Urinary bladder (tissue), 4 donors: ENCODE data around the gene PTPN1. TPM values are rescaled to one million over a fixed set of nuclear protein-coding genes. Genes with fewer than 3 reads are reported as not detected.

Experiments
- DNase-seq: peaks from one replicate; pipeline ENCODE4 v3.0.0-alpha.2; 2015; ENCODE audit errors: extremely low spot score
- H3K27ac ChIP-seq: one replicate; pipeline ENCODE4 v1.5.1; 2013; ENCODE audit warnings: low read depth, mild to moderate bottlenecking, moderate library complexity
- H3K36me3 ChIP-seq: one replicate; pipeline ENCODE4 v1.6.1; 2013; ENCODE audit warnings: mild to moderate bottlenecking, moderate library complexity; ENCODE audit not compliant: insufficient read depth
- H3K4me1 ChIP-seq: one replicate; pipeline ENCODE4 v1.6.1; 2013; ENCODE audit warnings: mild to moderate bottlenecking, moderate library complexity; ENCODE audit not compliant: insufficient read depth
- H3K4me3 ChIP-seq: one replicate; pipeline ENCODE4 v1.5.1; 2013; ENCODE audit warnings: low read depth, low read length
- WGBS: extraction: QIAGEN DNeasy Blood & Tissue Kit; methylation state at CpG from one replicate; pipeline ENCODE4 v1.1.7; 2013; 5-methylcytosine and 5-hydroxymethylcytosine counted together
- polyA plus RNA-seq: library from polyadenylated mRNA; stranded (reverse); fragments of 200-250 nt; gene quantifications from one replicate; pipeline ENCODE4 v1.2.3, GENCODE V29; 2013
- total RNA-seq: library from RNA; depleted of rRNA; stranded (reverse); fragments of >200 nt; gene quantifications from one replicate; pipeline ENCODE4 v1.2.3, GENCODE V29; 2014
- donor health status: healthy with polysubstance abuse.
- donor health status: healthy.

PTPN1 gene
- total and polyA plus RNA-seq, 2 donors: 15.0 to 26.4 TPM

- 83% methylated on average over 12 of the region's 12 CpGs for WGBS
- no peak overlapping the region for H3K27ac ChIP-seq
- H3K36me3 ChIP-seq: no peaks in the 10 kb centered on the region
- no peak overlapping the region for H3K4me3 ChIP-seq
- no peaks in the 10 kb centered on the region for H3K4me1 ChIP-seq
- no peak for DNase-seq
Measured at GRCh38 chr20:50600281-50600895, 90.2 kb downstream of the PTPN1 start.

GRCh38 chr20:50601511-50602431 lies 91.6 kb downstream of the PTPN1 start:
- H3K27ac ChIP-seq: no peak overlapping the region
- no peak overlapping the region for H3K4me3 ChIP-seq
- H3K36me3 ChIP-seq: no peaks in the 10 kb centered on the region
- H3K4me1 ChIP-seq: no peaks in the 10 kb centered on the region
- WGBS: 90% methylated on average over 33 of the region's 33 CpGs
- DNase-seq: no peak

GRCh38 chr20:50602432-50603088 lies 92.4 kb downstream of the PTPN1 start:
- Histone ChIP-seq H3K4me1 (no peaks in the 10 kb centered on the region), H3K27ac (no peak overlapping the region), H3K4me3 (no peak overlapping the region), H3K36me3 (no peaks in the 10 kb centered on the region)
- no peak for DNase-seq
- WGBS: 95% methylated on average over 15 of the region's 15 CpGs

GRCh38 chr20:50604451-50604850 lies 94.3 kb downstream of the PTPN1 start:
- Histone ChIP-seq H3K4me3 (no peak overlapping the region), H3K27ac (no peak overlapping the region), H3K36me3 (no peaks in the 10 kb centered on the region), H3K4me1 (no peaks in the 10 kb centered on the region)
- WGBS: 94% methylated on average over 12 of the region's 12 CpGs
- no peak for DNase-seq

GRCh38 chr20:50605136-50605535 lies 95.0 kb downstream of the PTPN1 start:
- Histone ChIP-seq H3K27ac (no peak overlapping the region), H3K36me3 (no peaks in the 10 kb centered on the region)
- WGBS: 94% methylated on average over 5 of the region's 5 CpGs

GRCh38 chr20:50607436-50607835 lies 97.3 kb downstream of the PTPN1 start:
- no peaks in the 10 kb centered on the region for H3K4me1 ChIP-seq
- H3K36me3 ChIP-seq: no peaks in the 10 kb centered on the region
- WGBS: 94% methylated on average over 9 of the region's 9 CpGs
- DNase-seq: no peak
- H3K27ac ChIP-seq: no peak overlapping the region
- no peak overlapping the region for H3K4me3 ChIP-seq

More at GRCh38 chr20:50605136-50605535, 95.0 kb downstream of the PTPN1 start:
- Histone ChIP-seq H3K4me3 (no peak overlapping the region), H3K4me1 (no peaks in the 10 kb centered on the region)
- DNase-seq: no peak

- H3K27ac ChIP-seq: no peak overlapping the region
- no peak overlapping the region for H3K4me3 ChIP-seq
- no peaks in the 10 kb centered on the region for H3K36me3 ChIP-seq
- WGBS: 94% methylated on average over 32 of the region's 32 CpGs
- no peaks in the 10 kb centered on the region for H3K4me1 ChIP-seq
- DNase-seq: no peak
Measured at GRCh38 chr20:50607850-50608749, 97.9 kb downstream of the PTPN1 start.

- no peak overlapping the region for H3K27ac ChIP-seq
- H3K4me1 ChIP-seq: no peaks in the 10 kb centered on the region
- H3K4me3 ChIP-seq: no peak overlapping the region
- DNase-seq: no peak
- H3K36me3 ChIP-seq: no peaks in the 10 kb centered on the region
- WGBS: 96% methylated on average over 13 of the region's 13 CpGs
Measured at GRCh38 chr20:50608750-50609104, 98.5 kb downstream of the PTPN1 start.

GRCh38 chr20:50609438-50609989 lies 99.3 kb downstream of the PTPN1 start:
- DNase-seq: no peak
- H3K4me3 ChIP-seq: no peak overlapping the region
- H3K36me3 ChIP-seq: no peaks in the 10 kb centered on the region
- WGBS: 96% methylated on average over 28 of the region's 28 CpGs
- no peak overlapping the region for H3K27ac ChIP-seq
- H3K4me1 ChIP-seq: no peaks in the 10 kb centered on the region

GRCh38 chr20:50610212-50610718 lies 100.1 kb downstream of the PTPN1 start:
- H3K36me3 ChIP-seq: no peaks in the 10 kb centered on the region
- H3K4me1 ChIP-seq: no peaks in the 10 kb centered on the region
- H3K27ac ChIP-seq: no peak overlapping the region
- no peak overlapping the region for H3K4me3 ChIP-seq
- 82% methylated on average over 4 of the region's 4 CpGs for WGBS
- DNase-seq: no peak

GRCh38 chr20:50611128-50611810 lies 101.1 kb downstream of the PTPN1 start:
- Histone ChIP-seq H3K36me3 (no peaks in the 10 kb centered on the region), H3K4me1 (no peaks in the 10 kb centered on the region), H3K27ac (no peak overlapping the region), H3K4me3 (no peak overlapping the region)
- DNase-seq: no peak
- 74% methylated on average over 15 of the region's 15 CpGs for WGBS

- H3K27ac ChIP-seq: no peak overlapping the region
- WGBS: 93% methylated on average over 15 of the region's 15 CpGs
- no peak overlapping the region for H3K4me3 ChIP-seq
- H3K36me3 ChIP-seq: no peaks in the 10 kb centered on the region
- no peak for DNase-seq
- no peaks in the 10 kb centered on the region for H3K4me1 ChIP-seq
Measured at GRCh38 chr20:50613438-50614169, 103.4 kb downstream of the PTPN1 start.
